HepG2 (cell line): Measurements from ENCODE around the gene PPM1E. TPM values are rescaled to one million over a fixed set of nuclear protein-coding genes. Genes with fewer than 3 reads are reported as not detected.

Experiments
- ATAC-seq: fragments of 200-7000 bp; cut with Tn5 transposase; 3 replicates; pipeline ENCODE4 v1.9.1; 2020; ENCODE audit warnings: mild to moderate bottlenecking, moderate library complexity
- BruUV-seq: library from RNA; stranded (reverse); fragments of 400-500 nt; replicated peaks from 2 replicates; lab custom pipeline; 2021; lab: Mats Ljungman, UMichigan
- CTCF ChIA-PET: fragments of 300-600 bp; formaldehyde crosslinking; extraction: SDS; loops from one replicate; lab custom pipeline; 2021; ENCODE audit warnings: low total read pairs, inconsistent platforms, low intra/inter-chr PET ratio; lab: Yijun Ruan, JAX
- POLR2A ChIA-PET: fragments of 350-600 bp; sonication (Branson Sonifier 250); formaldehyde crosslinking; loops from one replicate; lab custom pipeline; 2020; ENCODE audit warnings: antibody characterized with exemption, inconsistent platforms; lab: Yijun Ruan, JAX
- DNase-seq: peaks from one replicate; pipeline ENCODE4 v3.0.0-alpha.2; 2015; ENCODE audit warnings: low spot score
- FAIRE-seq: peaks from 3 replicates; lab custom pipeline; 2011; peaks lifted over from hg19 to GRCh38; lab: Jason Lieb, UNC
- H2AFZ ChIP-seq: one replicate; pipeline ENCODE4 v1.6.1; 2011; ENCODE audit warnings: low read length, inconsistent platforms
- H3K27ac ChIP-seq: fragments of 300-600 bp; 3 replicates; pipeline ENCODE4 v1.8.0; 2011; ENCODE audit warnings: mixed run types, mild to moderate bottlenecking, mixed read lengths, low read length, inconsistent platforms; ENCODE audit not compliant: insufficient read depth; ENCODE audit errors: extremely low read length
- H3K27me3 ChIP-seq, 2 experiments: fragments of 200-600 bp in 1 of 2; 2 replicates in 1 of 2; 3 replicates in 1 of 2; pipeline versions ENCODE4 v1.6.0 to v1.8.0; 2011; ENCODE audit warnings: low read length in 2 of 2, mild to moderate bottlenecking in 2 of 2, moderate library complexity in 2 of 2, inconsistent platforms in 1 of 2; ENCODE audit not compliant: insufficient read depth in 2 of 2, control insufficient read depth in 1 of 2
- H3K36me3 ChIP-seq, 2 experiments: fragments of 200-600 bp in 1 of 2; replicated peaks in 1 of 2; 2 replicates in 1 of 2; 3 replicates in 1 of 2; pipeline versions ENCODE4 v1.5.1 to v1.8.0; 2011; ENCODE audit warnings: low read length in 2 of 2, inconsistent platforms in 1 of 2; ENCODE audit not compliant: insufficient read depth in 2 of 2, control insufficient read depth in 1 of 2
- H3K4me1 ChIP-seq: 2 replicates; pipeline ENCODE4 v1.5.1; 2012; ENCODE audit warnings: low read length, inconsistent platforms; ENCODE audit not compliant: insufficient read depth
- H3K4me2 ChIP-seq: 2 replicates; pipeline ENCODE4 v1.6.0; 2011; ENCODE audit warnings: low read depth, low read length, inconsistent platforms
- H3K4me3 ChIP-seq, 3 experiments: fragments of 200-600 bp in 1 of 3; sonication (generic), shearing (Covaris generic) in 1 of 3; replicated peaks in 1 of 3; 2 replicates each; pipeline ENCODE4 v1.5.1; 2011 to 2016; ENCODE audit warnings: low read length in 3 of 3, inconsistent platforms in 2 of 3, low read depth in 2 of 3, mild to moderate bottlenecking in 2 of 3, control low read depth in 1 of 3, mixed read lengths in 1 of 3; ENCODE audit not compliant: insufficient read depth in 1 of 3
- H3K79me2 ChIP-seq: one replicate; pipeline ENCODE4 v1.6.1; 2011; ENCODE audit warnings: low read length, inconsistent platforms; ENCODE audit not compliant: insufficient read depth
- H3K9ac ChIP-seq: 2 replicates; pipeline ENCODE4 v1.6.0; 2011; ENCODE audit warnings: mild to moderate bottlenecking, low read depth, low read length, inconsistent platforms; ENCODE audit not compliant: insufficient read depth
- H3K9me3 ChIP-seq: 2 replicates; pipeline ENCODE4 v1.5.1; 2012; ENCODE audit warnings: mild to moderate bottlenecking, low read length
- H4K20me1 ChIP-seq: 2 replicates; pipeline ENCODE4 v1.6.0; 2011; ENCODE audit warnings: inconsistent platforms, mild to moderate bottlenecking, low read length, moderate library complexity; ENCODE audit not compliant: insufficient read depth
- ARID5B ChIP-seq: IDR thresholded peaks from 2 replicates; pipeline ENCODE4 v1.4.0; 2020; ENCODE audit warnings: mild to moderate bottlenecking, missing genetic modification reagents
- ATM ChIP-seq: fragments of 450-650 bp; IDR thresholded peaks from 2 replicates; pipeline ENCODE4 v1.7.1; 2017; ENCODE audit warnings: mild to moderate bottlenecking, borderline replicate concordance
- HOXA5 ChIP-seq: sonication (generic); formaldehyde crosslinking; IDR thresholded peaks from 2 replicates; pipeline ENCODE4 v1.4.0; 2020; ENCODE audit warnings: missing genetic modification reagents
- ISX ChIP-seq: sonication (generic); formaldehyde crosslinking; conservative IDR thresholded peaks from 2 replicates; pipeline ENCODE4 v1.5.0; 2020; ENCODE audit warnings: missing genetic modification reagents
- KLF12 ChIP-seq: sonication (generic); formaldehyde crosslinking; IDR thresholded peaks from 2 replicates; pipeline ENCODE4 v1.4.0; 2020; ENCODE audit warnings: missing genetic modification reagents, borderline replicate concordance
- RELA ChIP-seq: sonication (generic); formaldehyde crosslinking; IDR thresholded peaks from 2 replicates; pipeline ENCODE4 v1.4.0; 2020; ENCODE audit warnings: missing genetic modification reagents
- TBX3 ChIP-seq: fragments of 450-650 bp; IDR thresholded peaks from 2 replicates; pipeline ENCODE4 v1.6.1; 2017; ENCODE audit warnings: antibody characterized with exemption, mild to moderate bottlenecking, inconsistent platforms, borderline replicate concordance
- ZNF207 ChIP-seq: fragments of 450-650 bp; IDR thresholded peaks from 2 replicates; pipeline ENCODE4 v1.6.1; 2016; ENCODE audit warnings: antibody characterized with exemption, borderline replicate concordance
- ZNF766 ChIP-seq: sonication (generic); formaldehyde crosslinking; IDR thresholded peaks from 2 replicates; pipeline ENCODE4 v1.5.0; 2020; ENCODE audit warnings: missing genetic modification reagents, borderline replicate concordance
- ZNF816 ChIP-seq: sonication (generic); formaldehyde crosslinking; IDR thresholded peaks from 2 replicates; pipeline ENCODE4 v1.8.0; 2022; ENCODE audit warnings: missing genetic modification reagents, mild to moderate bottlenecking, borderline replicate concordance
- WGBS: methylation state at CpG from one replicate; pipeline ENCODE4 v1.1.6; 2017; ENCODE audit warnings: low lambda C conversion rate; 5-methylcytosine and 5-hydroxymethylcytosine counted together
- in situ Hi-C: cut with HindIII; loops from 2 replicates; pipeline ENCODE4 v1.10.0; 2017; ENCODE audit warnings: low pct_unique_long_range_greater_than_20kb; ENCODE audit not compliant: extremely low pct_ligation_motif_present
- intact Hi-C: fragments of 100-400 bp; cut with micrococcal nuclease; formaldehyde crosslinking; loops from one replicate; pipeline ENCODE4 v1.10.0; 2022; ENCODE audit not compliant: unreplicated experiment
- polyA plus RNA-seq, 8 experiments: library from polyadenylated mRNA; depleted of rRNA in 3 of 8; stranded (reverse) in 7 of 8; unstranded in 1 of 8; fragments of >200 nt; fragmentation: Illumina TruSeq in 4 of 8; extraction: Trizol in 4 of 8; gene quantifications; 2 replicates each; pipeline versions ENCODE4 v1.2.1 to v1.2.3, GENCODE V29; 2011 to 2016; ENCODE audit warnings: low read depth in 4 of 8, missing spikeins in 1 of 8, mixed read lengths in 1 of 8; ENCODE audit not compliant: insufficient read depth in 1 of 8
- total RNA-seq, 5 experiments: library from RNA; depleted of rRNA; stranded (reverse); fragments of >200 nt; fragmentation: Illumina TruSeq; extraction: Trizol; gene quantifications; 2 replicates each; pipeline ENCODE4 v1.2.3, GENCODE V29; 2016; ENCODE audit warnings: low read depth in 1 of 5
- TF ChIP-seq, protein P1 (sequence below): IDR thresholded peaks from 2 replicates; pipeline ENCODE4 v1.6.1; 2016; ENCODE audit warnings: missing compliant biosample characterization, missing genetic modification reagents, borderline replicate concordance
- TF ChIP-seq, protein P2 (sequence below): sonication (generic); formaldehyde crosslinking; IDR thresholded peaks from 2 replicates; pipeline ENCODE4 v1.5.0; 2020; ENCODE audit warnings: mild to moderate bottlenecking, missing genetic modification reagents, borderline replicate concordance
- TF ChIP-seq, protein P3 (sequence below): sonication (generic); formaldehyde crosslinking; IDR thresholded peaks from 2 replicates; pipeline ENCODE4 v1.4.0; 2020; ENCODE audit warnings: missing genetic modification reagents
- TF ChIP-seq, protein P4 (sequence below): sonication (generic); formaldehyde crosslinking; IDR thresholded peaks from 2 replicates; pipeline ENCODE4 v1.5.1; 2020; ENCODE audit warnings: missing genetic modification reagents, mild to moderate bottlenecking, borderline replicate concordance

PPM1E gene
- total and polyA plus RNA-seq, 2 of the 13 experiments (the other 11 are each of a cell fraction or from before 2014, with no cell fraction given): 0.15 TPM; not detected in 1

GRCh38 chr17:59011975-59012374 lies 256.3 kb downstream of the PPM1E start:
- ChIA-PET POLR2A (no interaction called here), CTCF (no interaction called here)
- Histone ChIP-seq H4K20me1 (no peaks in the 10 kb centered on the region), H3K27ac (no peak overlapping the region), H3K9ac (no peak overlapping the region), H3K9me3 (no peaks in the 10 kb centered on the region), H3K27me3 (no peaks in the 10 kb centered on the region), H2AFZ (no peak overlapping the region), H3K4me3 (no peak overlapping the region), H3K4me2 (no peak overlapping the region), H3K4me1 (no peaks in the 10 kb centered on the region), H3K79me2 (no peaks in the 10 kb centered on the region), H3K36me3 (peaks cover 8 to 39% of the 10 kb centered on the region in 2 experiments; a peak in 4 of 5 replicates)
- in situ Hi-C loops: no loop called here
- DNase-seq (no peak), ATAC-seq (no peak), FAIRE-seq (no peak)
- 99% methylated on average over 2 of the region's 2 CpGs for WGBS
- intact Hi-C loops: no loop called here
- BruUV-seq: no TSS peak
- no peak for TF ChIP-seq ZNF816
- TF ChIP-seq, protein P1, sequence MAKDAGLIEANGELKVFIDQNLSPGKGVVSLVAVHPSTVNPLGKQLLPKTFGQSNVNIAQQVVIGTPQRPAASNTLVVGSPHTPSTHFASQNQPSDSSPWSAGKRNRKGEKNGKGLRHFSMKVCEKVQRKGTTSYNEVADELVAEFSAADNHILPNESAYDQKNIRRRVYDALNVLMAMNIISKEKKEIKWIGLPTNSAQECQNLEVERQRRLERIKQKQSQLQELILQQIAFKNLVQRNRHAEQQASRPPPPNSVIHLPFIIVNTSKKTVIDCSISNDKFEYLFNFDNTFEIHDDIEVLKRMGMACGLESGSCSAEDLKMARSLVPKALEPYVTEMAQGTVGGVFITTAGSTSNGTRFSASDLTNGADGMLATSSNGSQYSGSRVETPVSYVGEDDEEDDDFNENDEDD (CRISPR knock-in tag): no peak
- TF ChIP-seq, protein P2, sequence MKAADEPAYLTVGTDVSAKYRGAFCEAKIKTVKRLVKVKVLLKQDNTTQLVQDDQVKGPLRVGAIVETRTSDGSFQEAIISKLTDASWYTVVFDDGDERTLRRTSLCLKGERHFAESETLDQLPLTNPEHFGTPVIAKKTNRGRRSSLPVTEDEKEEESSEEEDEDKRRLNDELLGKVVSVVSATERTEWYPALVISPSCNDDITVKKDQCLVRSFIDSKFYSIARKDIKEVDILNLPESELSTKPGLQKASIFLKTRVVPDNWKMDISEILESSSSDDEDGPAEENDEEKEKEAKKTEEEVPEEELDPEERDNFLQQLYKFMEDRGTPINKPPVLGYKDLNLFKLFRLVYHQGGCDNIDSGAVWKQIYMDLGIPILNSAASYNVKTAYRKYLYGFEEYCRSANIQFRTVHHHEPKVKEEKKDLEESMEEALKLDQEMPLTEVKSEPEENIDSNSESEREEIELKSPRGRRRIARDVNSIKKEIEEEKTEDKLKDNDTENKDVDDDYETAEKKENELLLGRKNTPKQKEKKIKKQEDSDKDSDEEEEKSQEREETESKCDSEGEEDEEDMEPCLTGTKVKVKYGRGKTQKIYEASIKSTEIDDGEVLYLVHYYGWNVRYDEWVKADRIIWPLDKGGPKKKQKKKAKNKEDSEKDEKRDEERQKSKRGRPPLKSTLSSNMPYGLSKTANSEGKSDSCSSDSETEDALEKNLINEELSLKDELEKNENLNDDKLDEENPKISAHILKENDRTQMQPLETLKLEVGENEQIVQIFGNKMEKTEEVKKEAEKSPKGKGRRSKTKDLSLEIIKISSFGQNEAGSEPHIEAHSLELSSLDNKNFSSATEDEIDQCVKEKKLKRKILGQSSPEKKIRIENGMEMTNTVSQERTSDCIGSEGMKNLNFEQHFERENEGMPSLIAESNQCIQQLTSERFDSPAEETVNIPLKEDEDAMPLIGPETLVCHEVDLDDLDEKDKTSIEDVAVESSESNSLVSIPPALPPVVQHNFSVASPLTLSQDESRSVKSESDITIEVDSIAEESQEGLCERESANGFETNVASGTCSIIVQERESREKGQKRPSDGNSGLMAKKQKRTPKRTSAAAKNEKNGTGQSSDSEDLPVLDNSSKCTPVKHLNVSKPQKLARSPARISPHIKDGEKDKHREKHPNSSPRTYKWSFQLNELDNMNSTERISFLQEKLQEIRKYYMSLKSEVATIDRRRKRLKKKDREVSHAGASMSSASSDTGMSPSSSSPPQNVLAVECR: no peak
- no peak for TF ChIP-seq HOXA5 (CRISPR knock-in tag)
- no peak for TF ChIP-seq TBX3
- no peak for TF ChIP-seq ZNF207
- TF ChIP-seq ATM: no peak
- no peak for TF ChIP-seq ZNF766
- no peak for TF ChIP-seq RELA
- TF ChIP-seq ISX (CRISPR knock-in tag): no peak
- TF ChIP-seq, protein P3, sequence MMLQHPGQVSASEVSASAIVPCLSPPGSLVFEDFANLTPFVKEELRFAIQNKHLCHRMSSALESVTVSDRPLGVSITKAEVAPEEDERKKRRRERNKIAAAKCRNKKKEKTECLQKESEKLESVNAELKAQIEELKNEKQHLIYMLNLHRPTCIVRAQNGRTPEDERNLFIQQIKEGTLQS (CRISPR knock-in tag): no peak
- no peak for TF ChIP-seq KLF12 (CRISPR knock-in tag)
- TF ChIP-seq, protein P4, sequence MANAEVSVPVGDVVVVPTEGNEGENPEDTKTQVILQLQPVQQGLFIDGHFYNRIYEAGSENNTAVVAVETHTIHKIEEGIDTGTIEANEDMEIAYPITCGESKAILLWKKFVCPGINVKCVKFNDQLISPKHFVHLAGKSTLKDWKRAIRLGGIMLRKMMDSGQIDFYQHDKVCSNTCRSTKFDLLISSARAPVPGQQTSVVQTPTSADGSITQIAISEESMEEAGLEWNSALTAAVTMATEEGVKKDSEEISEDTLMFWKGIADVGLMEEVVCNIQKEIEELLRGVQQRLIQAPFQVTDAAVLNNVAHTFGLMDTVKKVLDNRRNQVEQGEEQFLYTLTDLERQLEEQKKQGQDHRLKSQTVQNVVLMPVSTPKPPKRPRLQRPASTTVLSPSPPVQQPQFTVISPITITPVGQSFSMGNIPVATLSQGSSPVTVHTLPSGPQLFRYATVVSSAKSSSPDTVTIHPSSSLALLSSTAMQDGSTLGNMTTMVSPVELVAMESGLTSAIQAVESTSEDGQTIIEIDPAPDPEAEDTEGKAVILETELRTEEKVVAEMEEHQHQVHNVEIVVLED (CRISPR knock-in tag): no peak
- no peak for TF ChIP-seq ARID5B (CRISPR knock-in tag)
